ENCODE results near the gene ZNF473.
"Not testable (repeated sequence)": the region's sequence is repeated elsewhere in the genome, so short reads cannot be mapped to it uniquely, and the experiment has no call there.

ZNF473 gene

GRCh38 chr19:50047671-50048070, 21.9 kb downstream of the ZNF473 start:
- no peak for DNase-seq (ENCODE audit: low read depth in 2 of 3, low spot score in 1 of 3)

- peak; percentile 54 to 75 (median 59) for DNase-seq (ENCODE audit: low read depth in 2 of 3, low spot score in 1 of 3)
Measured at GRCh38 chr19:50050406-50051227, 24.8 kb downstream of the ZNF473 start.

- not testable (repeated sequence) for DNase-seq (ENCODE audit: low read depth in 2 of 3, low spot score in 1 of 3)
Measured at GRCh38 chr19:50051228-50051895, 25.6 kb downstream of the ZNF473 start.

GRCh38 chr19:50051964-50052363, 26.2 kb downstream of the ZNF473 start:
- DNase-seq (ENCODE audit: low read depth in 2 of 3, low spot score in 1 of 3), result no peak

- no peak for DNase-seq (ENCODE audit: low read depth in 2 of 3, low spot score in 1 of 3)
Measured at GRCh38 chr19:50053119-50053518, 27.3 kb downstream of the ZNF473 start.

GRCh38 chr19:50058425-50058824, 32.6 kb downstream of the ZNF473 start:
- DNase-seq (ENCODE audit: low read depth in 2 of 3, low spot score in 1 of 3), result no peak

GRCh38 chr19:50059045-50059444, 33.2 kb downstream of the ZNF473 start:
- DNase-seq (ENCODE audit: low read depth in 2 of 3, low spot score in 1 of 3), result no peak

- DNase-seq (ENCODE audit: low read depth in 2 of 3, low spot score in 1 of 3), result no peak
Measured at GRCh38 chr19:50060107-50060506, 34.3 kb downstream of the ZNF473 start.

GRCh38 chr19:50061650-50062049, 35.8 kb downstream of the ZNF473 start:
- DNase-seq (ENCODE audit: low read depth in 2 of 3, low spot score in 1 of 3), result no peak

GRCh38 chr19:50065938-50066337, 40.1 kb downstream of the ZNF473 start:
- no peak for DNase-seq (ENCODE audit: low read depth in 2 of 3, low spot score in 1 of 3)

GRCh38 chr19:50067575-50067974, 41.8 kb downstream of the ZNF473 start:
- no peak for DNase-seq (ENCODE audit: low read depth in 2 of 3, low spot score in 1 of 3)

- DNase-seq (ENCODE audit: low read depth in 2 of 3, low spot score in 1 of 3), result not testable (repeated sequence)
Measured at GRCh38 chr19:50068382-50068781, 42.6 kb downstream of the ZNF473 start.

- DNase-seq (ENCODE audit: low read depth in 2 of 3, low spot score in 1 of 3), result not testable (repeated sequence)
Measured at GRCh38 chr19:50075076-50075475, 49.3 kb downstream of the ZNF473 start.

GRCh38 chr19:50075644-50076372, 50.0 kb downstream of the ZNF473 start:
- not testable (repeated sequence) for DNase-seq (ENCODE audit: low read depth in 2 of 3, low spot score in 1 of 3)

GRCh38 chr19:50076581-50077355, 51.0 kb downstream of the ZNF473 start:
- DNase-seq (ENCODE audit: low read depth in 2 of 3, low spot score in 1 of 3), result not testable (repeated sequence)

- DNase-seq (ENCODE audit: low read depth in 2 of 3, low spot score in 1 of 3), result not testable (repeated sequence)
Measured at GRCh38 chr19:50079014-50079413, 53.2 kb downstream of the ZNF473 start.

GRCh38 chr19:50084440-50084839, 58.6 kb downstream of the ZNF473 start:
- DNase-seq (ENCODE audit: low read depth in 2 of 3, low spot score in 1 of 3), result not testable (repeated sequence)

- not testable (repeated sequence) for DNase-seq (ENCODE audit: low read depth in 2 of 3, low spot score in 1 of 3)
Measured at GRCh38 chr19:50087153-50087552, 61.3 kb downstream of the ZNF473 start.

GRCh38 chr19:50090706-50091105, 64.9 kb downstream of the ZNF473 start:
- peak; percentile 27 to 38 (median 35) for DNase-seq (ENCODE audit: low read depth in 2 of 3, low spot score in 1 of 3)

- not testable (repeated sequence) for DNase-seq (ENCODE audit: low read depth in 2 of 3, low spot score in 1 of 3)
Measured at GRCh38 chr19:50091786-50092185, 66.0 kb downstream of the ZNF473 start.

- not testable (repeated sequence) for DNase-seq (ENCODE audit: low read depth in 2 of 3, low spot score in 1 of 3)
Measured at GRCh38 chr19:50092597-50092996, 66.8 kb downstream of the ZNF473 start.

Measured in stimulated activated CD4-positive, alpha-beta T cell treated with anti-CD3 and anti-CD28 coated beads, Interleukin-12 subunit alpha, Interleukin-12 subunit beta, amount 100 ng/mL, for 48 hours (primary cell).